Activated T-cell treated with anti-CD3 and anti-CD28 coated beads, Interleukin-2, amount 50 U/mL, for 24 hours (primary cell): ENCODE measurements around the gene SULT1C3.
"Not testable (repeated sequence)": the region's sequence is repeated elsewhere in the genome, so short reads cannot be mapped to it uniquely, and the experiment has no call there.

Experiments
- DNase-seq: peaks from one replicate; pipeline ENCODE4 v3.0.0-alpha.2; 2020
- H3K27ac Mint-ChIP-seq: 2 replicates; pipeline ENCODE4 v1.8.0; 2020; ENCODE audit warnings: mild to moderate bottlenecking, mixed read lengths
- H3K27me3 Mint-ChIP-seq: 2 replicates; pipeline ENCODE4 v1.8.0; 2020; ENCODE audit warnings: mixed read lengths
- H3K36me3 Mint-ChIP-seq: 2 replicates; pipeline ENCODE4 v1.8.0; 2020; ENCODE audit warnings: low read depth, mixed read lengths
- H3K4me1 Mint-ChIP-seq: 2 replicates; pipeline ENCODE4 v1.8.0; 2020; ENCODE audit warnings: low read depth, mixed read lengths
- H3K4me3 Mint-ChIP-seq: 2 replicates; pipeline ENCODE4 v1.8.0; 2020; ENCODE audit warnings: mild to moderate bottlenecking, moderate library complexity, mixed read lengths
- H3K9me3 Mint-ChIP-seq: 2 replicates; pipeline ENCODE4 v1.8.0; 2020; ENCODE audit warnings: mixed read lengths

SULT1C3 gene

DNA sequence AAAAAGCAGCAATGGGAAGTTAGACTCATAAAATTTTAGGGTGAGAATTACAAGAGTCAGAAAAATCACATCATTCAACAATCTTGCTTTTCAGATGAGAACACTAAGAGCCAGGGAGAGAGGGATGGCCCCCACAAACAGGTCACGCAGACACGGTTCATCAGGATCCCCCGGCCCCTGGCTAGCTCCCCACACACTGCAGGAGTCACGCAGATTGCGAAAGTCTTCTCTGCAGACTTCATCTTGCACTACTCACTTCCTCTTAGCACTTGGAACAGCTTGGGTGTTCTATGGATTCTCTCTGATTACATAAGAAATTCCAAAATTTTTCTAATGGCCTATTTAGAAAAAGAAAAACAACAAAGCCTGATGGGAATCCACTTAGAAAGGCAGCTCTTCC, 27.3 kb downstream of the SULT1C3 start:
- Mint-ChIP-seq H3K36me3 (no peaks in the 10 kb centered on the region), H3K27me3 (peaks cover 13% of the 10 kb centered on the region), H3K27ac (no peak overlapping the region), H3K4me1 (no peaks in the 10 kb centered on the region), H3K4me3 (no peak overlapping the region), H3K9me3 (no peaks in the 10 kb centered on the region)
- DNase-seq = no peak

GRCh38 chr2:108268001-108268400, 28.2 kb downstream of the SULT1C3 start:
- Mint-ChIP-seq H3K36me3 (no peaks in the 10 kb centered on the region), H3K9me3 (no peaks in the 10 kb centered on the region), H3K4me3 (no peak overlapping the region), H3K27ac (no peak overlapping the region), H3K27me3 (peaks cover 13% of the 10 kb centered on the region), H3K4me1 (no peaks in the 10 kb centered on the region)
- DNase-seq = no peak

GRCh38 chr2:108270346-108270745, 30.6 kb downstream of the SULT1C3 start:
- DNase-seq = no peak
- no peaks in the 10 kb centered on the region for H3K36me3 Mint-ChIP-seq
- no peaks in the 10 kb centered on the region for H3K4me1 Mint-ChIP-seq
- H3K27ac Mint-ChIP-seq = no peak overlapping the region
- no peaks in the 10 kb centered on the region for H3K9me3 Mint-ChIP-seq
- no peak overlapping the region for H3K4me3 Mint-ChIP-seq
- H3K27me3 Mint-ChIP-seq = peaks cover 13% of the 10 kb centered on the region

- no peak for DNase-seq
- H3K36me3 Mint-ChIP-seq = no peaks in the 10 kb centered on the region
- H3K4me3 Mint-ChIP-seq = no peak overlapping the region
- H3K27me3 Mint-ChIP-seq = peaks cover 13% of the 10 kb centered on the region
- no peaks in the 10 kb centered on the region for H3K9me3 Mint-ChIP-seq
- no peaks in the 10 kb centered on the region for H3K4me1 Mint-ChIP-seq
- no peak overlapping the region for H3K27ac Mint-ChIP-seq
These were observed 31.2 kb downstream of the SULT1C3 start for GRCh38 chr2:108270768-108271506.

GRCh38 chr2:108271691-108272253, 32.0 kb downstream of the SULT1C3 start:
- Mint-ChIP-seq H3K4me1 (no peaks in the 10 kb centered on the region), H3K27me3 (peaks cover 13% of the 10 kb centered on the region), H3K36me3 (no peaks in the 10 kb centered on the region), H3K9me3 (no peaks in the 10 kb centered on the region), H3K27ac (no peak overlapping the region), H3K4me3 (no peak overlapping the region)
- DNase-seq = no peak

DNA sequence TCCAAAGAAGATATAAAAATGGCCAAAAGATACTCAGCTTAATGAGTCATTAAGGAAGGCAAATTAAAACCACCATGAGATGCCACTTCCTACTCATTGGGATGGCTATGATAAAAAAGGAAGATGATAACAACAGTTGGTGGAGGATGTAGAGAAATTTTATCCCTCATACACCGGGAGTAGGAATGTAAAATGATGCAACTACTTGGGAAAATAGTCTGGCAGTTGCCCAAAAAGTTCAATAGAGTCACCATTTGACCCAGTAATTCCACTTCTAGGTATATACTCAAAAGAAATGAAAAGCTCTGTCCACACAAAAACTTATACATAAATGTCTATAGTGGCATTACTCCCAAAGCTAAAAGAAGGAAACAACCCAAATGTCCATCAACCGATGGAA, 38.9 kb downstream of the SULT1C3 start:
- DNase-seq = no peak

GRCh38 chr2:108279468-108279867, 39.7 kb downstream of the SULT1C3 start:
- H3K27ac Mint-ChIP-seq = no peak overlapping the region
- H3K36me3 Mint-ChIP-seq = no peaks in the 10 kb centered on the region
- H3K4me1 Mint-ChIP-seq = no peaks in the 10 kb centered on the region
- peaks cover 4% of the 10 kb centered on the region for H3K9me3 Mint-ChIP-seq
- H3K4me3 Mint-ChIP-seq = no peak overlapping the region
- no peak for DNase-seq
- H3K27me3 Mint-ChIP-seq = peaks cover 2% of the 10 kb centered on the region

More for the DNA sequence above, 38.9 kb downstream of the SULT1C3 start:
- no peaks in the 10 kb centered on the region for H3K36me3 Mint-ChIP-seq
- peaks cover 4% of the 10 kb centered on the region for H3K9me3 Mint-ChIP-seq
- H3K4me1 Mint-ChIP-seq = no peaks in the 10 kb centered on the region
- H3K4me3 Mint-ChIP-seq = no peak overlapping the region
- peaks cover 2% of the 10 kb centered on the region for H3K27me3 Mint-ChIP-seq
- no peak overlapping the region for H3K27ac Mint-ChIP-seq

DNA sequence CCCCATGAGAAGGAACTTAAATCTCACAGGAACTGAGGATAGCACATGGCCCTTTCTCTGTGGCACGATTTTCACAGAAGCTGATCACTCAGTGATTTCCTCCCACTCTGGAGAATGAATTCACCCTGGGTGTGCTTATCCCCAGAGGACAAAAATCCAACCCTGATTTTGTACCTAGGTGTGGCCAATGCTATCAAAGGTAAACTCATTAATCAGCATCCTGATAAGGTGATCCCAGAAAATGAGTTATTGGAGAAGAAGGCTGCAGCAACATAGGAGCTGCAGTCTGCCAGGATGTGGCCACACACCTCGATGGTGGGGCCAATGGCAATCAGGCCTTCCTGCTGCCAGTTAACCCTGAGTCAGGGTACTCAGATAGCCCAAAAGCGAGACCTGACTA, 40.7 kb downstream of the SULT1C3 start:
- H3K4me3 Mint-ChIP-seq = no peak overlapping the region
- H3K9me3 Mint-ChIP-seq = peaks cover 4% of the 10 kb centered on the region
- H3K4me1 Mint-ChIP-seq = no peaks in the 10 kb centered on the region
- H3K36me3 Mint-ChIP-seq = no peaks in the 10 kb centered on the region
- H3K27ac Mint-ChIP-seq = no peak overlapping the region
- H3K27me3 Mint-ChIP-seq = peaks cover 2% of the 10 kb centered on the region
- DNase-seq = no peak

DNA sequence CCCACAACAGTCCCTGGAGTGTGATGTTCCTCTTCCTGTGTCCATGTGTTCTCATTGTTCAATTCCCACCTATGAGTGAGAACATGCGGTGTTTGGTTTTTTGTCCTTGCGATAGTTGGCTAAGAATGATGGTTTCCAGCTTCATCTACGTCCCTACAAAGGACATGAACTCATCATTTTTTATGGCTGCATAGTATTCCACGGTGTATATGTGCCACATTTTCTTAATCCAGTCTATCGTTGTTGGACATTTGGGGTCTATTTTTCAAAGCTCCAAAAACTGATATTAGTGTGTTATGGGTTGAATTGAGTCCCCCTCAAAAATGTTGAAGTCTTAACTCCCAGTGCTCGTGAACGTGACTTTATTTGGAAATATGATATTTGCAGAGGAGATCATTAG, 44.8 kb downstream of the SULT1C3 start:
- H3K27me3 Mint-ChIP-seq, DNase-seq, H3K9me3 Mint-ChIP-seq, H3K36me3 Mint-ChIP-seq, H3K27ac Mint-ChIP-seq, H3K4me3 Mint-ChIP-seq, H3K4me1 Mint-ChIP-seq: not testable (repeated sequence)

DNA sequence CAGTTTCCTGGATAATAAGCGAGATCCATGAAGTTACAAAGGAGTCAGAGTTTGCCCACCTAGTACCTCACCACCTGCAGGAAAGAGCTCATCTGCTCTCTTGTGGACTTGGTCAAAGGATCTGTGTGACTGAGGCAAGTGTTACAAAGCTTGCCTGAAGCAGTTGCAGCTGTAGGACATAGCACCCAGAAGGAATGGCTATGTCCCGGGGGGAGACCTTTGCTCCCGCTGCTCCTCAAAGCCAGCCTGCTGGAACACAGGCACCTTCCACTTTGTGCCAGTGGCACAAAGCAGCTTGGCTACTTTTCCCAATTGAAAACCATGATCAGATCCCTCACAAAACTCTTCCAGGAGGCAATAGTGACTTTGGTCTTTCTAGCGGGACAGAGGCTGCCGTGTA, 45.8 kb downstream of the SULT1C3 start:
- peaks cover 4% of the 10 kb centered on the region for H3K9me3 Mint-ChIP-seq
- DNase-seq = no peak
- no peak overlapping the region for H3K27ac Mint-ChIP-seq
- H3K27me3 Mint-ChIP-seq = peaks cover 3% of the 10 kb centered on the region
- no peak overlapping the region for H3K4me3 Mint-ChIP-seq
- H3K36me3 Mint-ChIP-seq = no peaks in the 10 kb centered on the region
- no peaks in the 10 kb centered on the region for H3K4me1 Mint-ChIP-seq

- no peaks in the 10 kb centered on the region for H3K4me1 Mint-ChIP-seq
- no peak overlapping the region for H3K27ac Mint-ChIP-seq
- no peaks in the 10 kb centered on the region for H3K36me3 Mint-ChIP-seq
- DNase-seq = no peak
- H3K4me3 Mint-ChIP-seq = no peak overlapping the region
- peaks cover 4% of the 10 kb centered on the region for H3K9me3 Mint-ChIP-seq
- H3K27me3 Mint-ChIP-seq = peaks cover 3% of the 10 kb centered on the region
These were observed 47.4 kb downstream of the SULT1C3 start for GRCh38 chr2:108287169-108287568.

- H3K4me3 Mint-ChIP-seq = no peak within 1 kb of the TSS
- no peaks in the 10 kb centered on the region for H3K4me1 Mint-ChIP-seq
- peaks cover 3% of the 10 kb centered on the region for H3K27me3 Mint-ChIP-seq
- no peak within 1 kb of the TSS for H3K27ac Mint-ChIP-seq
- peaks cover under 1% of the 10 kb centered on the region for H3K9me3 Mint-ChIP-seq
- no peak for DNase-seq
- H3K36me3 Mint-ChIP-seq = no peaks in the 10 kb centered on the region
These were observed 48.9 kb downstream of the SULT1C3 start, which contains the start of gene SULT1C2 for GRCh38 chr2:108288534-108289106. SULT1C2 (plus strand) TSS chr2:108288895; CDS start chr2:108293668, 4,773 bp downstream.

DNA sequence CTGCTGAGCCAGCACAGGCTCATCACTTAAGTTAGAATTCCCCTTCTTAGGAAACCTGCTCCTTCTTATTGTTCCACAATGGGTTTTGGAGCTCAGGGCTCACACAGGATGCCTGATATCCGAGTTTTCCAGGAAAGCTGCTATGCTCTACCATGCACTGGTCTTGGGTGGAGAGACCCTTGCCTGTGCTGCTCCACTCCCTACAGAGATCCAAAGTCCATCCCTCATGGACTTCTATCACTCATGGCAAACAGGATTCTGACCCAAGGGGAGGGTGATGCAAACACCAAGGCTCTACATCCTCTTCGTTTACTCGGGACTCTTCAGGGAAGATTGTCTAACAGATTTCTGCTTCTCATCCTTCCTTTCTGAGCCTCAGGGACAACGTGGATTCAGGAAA, 54.1 kb downstream of the SULT1C3 start:
- Mint-ChIP-seq H3K4me1 (no peaks in the 10 kb centered on the region), H3K27ac (no peak overlapping the region), H3K9me3 (no peaks in the 10 kb centered on the region), H3K4me3 (no peak overlapping the region), H3K36me3 (no peaks in the 10 kb centered on the region), H3K27me3 (no peaks in the 10 kb centered on the region)
- DNase-seq = no peak

- Mint-ChIP-seq H3K27ac (no peak overlapping the region), H3K4me1 (no peaks in the 10 kb centered on the region), H3K36me3 (no peaks in the 10 kb centered on the region), H3K27me3 (peaks cover 5% of the 10 kb centered on the region), H3K9me3 (no peaks in the 10 kb centered on the region), H3K4me3 (no peak overlapping the region)
- no peak for DNase-seq
These were observed 57.8 kb downstream of the SULT1C3 start for GRCh38 chr2:108297436-108298141.

- no peak overlapping the region for H3K4me3 Mint-ChIP-seq
- no peaks in the 10 kb centered on the region for H3K9me3 Mint-ChIP-seq
- H3K4me1 Mint-ChIP-seq = peaks cover 1% of the 10 kb centered on the region
These were observed 61.8 kb downstream of the SULT1C3 start for GRCh38 chr2:108301558-108301957.

More at GRCh38 chr2:108301558-108301957, 61.8 kb downstream of the SULT1C3 start:
- no peak for DNase-seq
- Mint-ChIP-seq H3K27me3 (peaks cover 5% of the 10 kb centered on the region), H3K27ac (no peak overlapping the region), H3K36me3 (no peaks in the 10 kb centered on the region)
